ENCODE measurements around the gene RNF31. TPM values are rescaled to one million over a fixed set of nuclear protein-coding genes. Genes with fewer than 3 reads are reported as not detected.

The RNF31 gene
- polyA plus RNA-seq, 1 of the 3 experiments (the other 2 are of a cell fraction), result 19.2 TPM

- H3K4me1 ChIP-seq (ENCODE audit: control insufficient read depth in 1 of 2, insufficient read depth in 2 of 2, low read depth in 1 of 2, low read length in 1 of 2), result peaks cover 6 to 36% of the 10 kb centered on the region in 2 experiments; a peak in 3 of 4 replicates
- no peaks in the 10 kb centered on the region for H3K9me2 ChIP-seq
- no peaks in the 10 kb centered on the region for H3K9me3 ChIP-seq
- peaks cover 21 to 33% of the 10 kb centered on the region in 2 experiments for H3K36me3 ChIP-seq (replicated peaks in 1 of 2; ENCODE audit: control insufficient read depth in 1 of 2, insufficient read depth in 2 of 2, low read length in 1 of 2)
- no peak overlapping the region for H3K27ac ChIP-seq (ENCODE audit: low read depth in 2 of 2, low read length in 1 of 2)
- TF ChIP-seq POLR2AphosphoS5 (IDR thresholded peaks at IDR 0.05; ENCODE audit: low read depth, low read length) (no peak), USF2 (IDR thresholded peaks at IDR 0.05; ENCODE audit: borderline replicate concordance, low read depth, low read length) (no peak), TCF12 (IDR thresholded peaks at IDR 0.05) (no peak), RXRA (IDR thresholded peaks at IDR 0.05; ENCODE audit: borderline replicate concordance, low read depth) (no peak), EP300 (IDR thresholded peaks at IDR 0.05; ENCODE audit: borderline replicate concordance in 1 of 2, low read depth in 1 of 2, low read length in 1 of 2) (no peak), FOXM1 (IDR thresholded peaks at IDR 0.05; ENCODE audit: low read depth) (no peak), RAD21 (IDR thresholded peaks at IDR 0.05; ENCODE audit: low read length) (no peak), NRF1 (IDR thresholded peaks at IDR 0.05; ENCODE audit: low read depth, low read length) (no peak), TEAD4 (IDR thresholded peaks at IDR 0.05; ENCODE audit: borderline replicate concordance, insufficient read depth) (no peak), GATA2 (CRISPR knock-in tag; IDR thresholded peaks at IDR 0.05) (no peak), SIN3A (IDR thresholded peaks at IDR 0.05; ENCODE audit: borderline replicate concordance, low read depth, low read length) (no peak), MEF2A (IDR thresholded peaks at IDR 0.05; ENCODE audit: borderline replicate concordance, low read depth) (no peak), JUND (IDR thresholded peaks at IDR 0.05) (no peak), CHD2 (IDR thresholded peaks at IDR 0.05; ENCODE audit: low read length, partially characterized antibody) (no peak), RCOR1 (IDR thresholded peaks at IDR 0.05; ENCODE audit: low read length) (no peak), ELF1 (IDR thresholded peaks at IDR 0.05) (no peak), MAX (IDR thresholded peaks at IDR 0.05; ENCODE audit: low read depth) (no peak), SMC3 (IDR thresholded peaks at IDR 0.05; ENCODE audit: low read depth, low read length) (no peak)
- H2AFZ ChIP-seq (ENCODE audit: low read depth), result no peak overlapping the region
- 91% methylated on average over 8 of the region's 13 CpGs for WGBS (ENCODE audit: low lambda C conversion rate)
- no peak overlapping the region for H3K9ac ChIP-seq
- POLR2A ChIA-PET, result interaction anchor here (1.1 to 1.8 kb wide), 3 partner anchors 8 to 32 kb away, joined by 3 to 5 read pairs (median 5); partner anchors contain the start of genes DCAF11, NRL and PSME2
- no peak overlapping the region for H3K4me3 ChIP-seq (ENCODE audit: low read depth in 2 of 2, low read length in 1 of 2)
- H3K79me2 ChIP-seq (ENCODE audit: insufficient read depth), result peaks cover 39% of the 10 kb centered on the region
- peaks cover 18% of the 10 kb centered on the region for H3F3A ChIP-seq (replicated peaks; ENCODE audit: insufficient read depth)
- no peak overlapping the region for H3K4me2 ChIP-seq
- no peaks in the 10 kb centered on the region for H3K27me3 ChIP-seq (ENCODE audit: insufficient read depth)
- no peaks in the 10 kb centered on the region for H4K20me1 ChIP-seq (ENCODE audit: insufficient read depth)
- CTCF ChIA-PET, result interaction anchor here (1.1 to 4.7 kb wide), 4 partner anchors 8 to 30 kb away, joined by 3 to 22 read pairs (median 5); partner anchors contain the start of genes IRF9 and RNF31
- DNase-seq, result no peak
Observed at GRCh38 chr14:24138396-24139271, 8.7 kb upstream of the RNF31 start.

All from SK-N-SH (cell line).